Ascending aorta (tissue), 2 donors: ENCODE results near the gene CEMIP. TPM values are rescaled to one million over a fixed set of nuclear protein-coding genes. Genes with fewer than 3 reads are reported as not detected.

Experiments
- DNase-seq, 2 donors: peaks; one replicate each; pipeline ENCODE4 v3.0.0-alpha.2; 2019; ENCODE audit warnings: low spot score in 2 of 2
- H3K27ac ChIP-seq, 2 donors: fragments of 200-600 bp; sonication (generic); one replicate each; pipeline ENCODE4 v1.5.1; 2016 to 2017; ENCODE audit warnings: mild to moderate bottlenecking in 1 of 2
- H3K27me3 ChIP-seq: fragments of 200-600 bp; sonication (generic); one replicate; pipeline ENCODE4 v1.5.1; 2017
- H3K36me3 ChIP-seq, 2 donors: fragments of 200-600 bp; sonication (generic); one replicate each; pipeline ENCODE4 v1.5.1; 2016
- H3K4me1 ChIP-seq, 2 donors: fragments of 200-600 bp; sonication (generic); one replicate each; pipeline ENCODE4 v1.5.1; 2016 to 2017; ENCODE audit warnings: mild to moderate bottlenecking in 1 of 2
- H3K4me3 ChIP-seq, 2 donors: fragments of 200-600 bp; sonication (generic); one replicate each; pipeline ENCODE4 v1.5.1; 2016 to 2017; ENCODE audit warnings: mild to moderate bottlenecking in 1 of 2
- H3K9me3 ChIP-seq, 2 donors: fragments of 200-600 bp; sonication (generic); one replicate each; pipeline ENCODE4 v1.5.1; 2016
- CTCF ChIP-seq, 3 experiments: fragments of 200-600 bp in 2 of 3; fragments of 450-650 bp in 1 of 3; sonication (generic) in 2 of 3; IDR thresholded peaks; one replicate each; pipeline ENCODE4 v1.5.1; 2016 to 2019; ENCODE audit warnings: antibody characterized with exemption in 3 of 3, mild to moderate bottlenecking in 1 of 3, moderate library complexity in 1 of 3
- intact Hi-C: fragments of 100-400 bp; cut with DNase I; formaldehyde crosslinking; loops from one replicate; pipeline ENCODE4 v1.15.1; 2023
- total RNA-seq: library from RNA; depleted of rRNA; stranded (reverse); fragments of >200 nt; gene quantifications from one replicate; pipeline ENCODE4 v1.1.0, GENCODE V29; 2016

Gene CEMIP
- total RNA-seq, 1 donor from 2014 or later: not detected

- no peak overlapping the region for H3K4me3 ChIP-seq
- DNase-seq: peak in 1 of 2 donors; percentile 71
These were observed 153.8 kb downstream of the CEMIP start for GRCh38 chr15:80932989-80933388.

GRCh38 chr15:80934761-80935221, 155.6 kb downstream of the CEMIP start:
- peaks cover 0 to 16% of the 10 kb centered on the region in 2 donors for H3K4me1 ChIP-seq
- intact Hi-C loops: loop anchor here (5.0 kb wide), 1 partner anchor 447 kb away; no protein-coding TSS in a partner anchor
- H3K27ac ChIP-seq: no peak overlapping the region
- H3K9me3 ChIP-seq: no peaks in the 10 kb centered on the region
- H3K36me3 ChIP-seq: peaks cover 0 to 17% of the 10 kb centered on the region in 2 donors
- no peak overlapping the region for H3K4me3 ChIP-seq
- no peak for TF ChIP-seq CTCF (IDR thresholded peaks at IDR 0.05)
- no peak for DNase-seq
- no peaks in the 10 kb centered on the region for H3K27me3 ChIP-seq

More at GRCh38 chr15:80932989-80933388, 153.8 kb downstream of the CEMIP start:
- H3K27me3 ChIP-seq: no peaks in the 10 kb centered on the region
- H3K9me3 ChIP-seq: no peaks in the 10 kb centered on the region
- H3K27ac ChIP-seq: peak overlapping the region in 1 of 2 donors; percentile 52
- H3K36me3 ChIP-seq: peaks cover 0 to 13% of the 10 kb centered on the region in 2 donors
- H3K4me1 ChIP-seq: peaks cover 0 to 16% of the 10 kb centered on the region in 2 donors
- TF ChIP-seq CTCF (IDR thresholded peaks at IDR 0.05): no peak
- intact Hi-C loops: loop anchor here (2.0 to 5.0 kb wide), 2 partner anchors 58 to 446 kb away; no protein-coding TSS in a partner anchor

- DNase-seq: no peak
- Histone ChIP-seq H3K4me3 (no peak overlapping the region), H3K4me1 (peaks cover 0 to 16% of the 10 kb centered on the region in 2 donors), H3K27ac (no peak overlapping the region), H3K27me3 (no peaks in the 10 kb centered on the region), H3K36me3 (peaks cover 0 to 19% of the 10 kb centered on the region in 2 donors), H3K9me3 (no peaks in the 10 kb centered on the region)
- no peak for TF ChIP-seq CTCF (IDR thresholded peaks at IDR 0.05)
- intact Hi-C loops: no loop called here
These were observed 157.3 kb downstream of the CEMIP start for GRCh38 chr15:80936288-80937078.

GRCh38 chr15:80937718-80938117, 158.5 kb downstream of the CEMIP start:
- Histone ChIP-seq H3K9me3 (no peaks in the 10 kb centered on the region), H3K4me1 (peaks cover 0 to 9% of the 10 kb centered on the region in 2 donors), H3K27me3 (no peaks in the 10 kb centered on the region), H3K27ac (no peak overlapping the region), H3K36me3 (peaks cover 0 to 31% of the 10 kb centered on the region in 2 donors), H3K4me3 (no peak overlapping the region)
- no peak for TF ChIP-seq CTCF (IDR thresholded peaks at IDR 0.05)
- intact Hi-C loops: no loop called here
- DNase-seq: no peak

GRCh38 chr15:80939216-80939615, 160.0 kb downstream of the CEMIP start:
- no peaks in the 10 kb centered on the region for H3K4me1 ChIP-seq
- no peaks in the 10 kb centered on the region for H3K9me3 ChIP-seq
- DNase-seq: no peak
- H3K36me3 ChIP-seq: peaks cover 0 to 44% of the 10 kb centered on the region in 2 donors
- no peak overlapping the region for H3K4me3 ChIP-seq
- no peaks in the 10 kb centered on the region for H3K27me3 ChIP-seq
- no peak for TF ChIP-seq CTCF (IDR thresholded peaks at IDR 0.05)
- intact Hi-C loops: no loop called here
- no peak overlapping the region for H3K27ac ChIP-seq
